Stomach (tissue), 4 donors: Measurements from ENCODE around the gene ANKRD39.

ENCODE experiments used
- EP300 ChIP-seq: sonication (generic); formaldehyde crosslinking; IDR thresholded peaks from one replicate; pipeline ENCODE4 v1.6.1; 2017; ENCODE audit warnings: antibody characterized with exemption
- POLR2A ChIP-seq, 4 donors: fragments of 450-650 bp; IDR thresholded peaks; one replicate each; pipeline ENCODE4 v1.6.1; 2016; ENCODE audit warnings: antibody characterized with exemption in 4 of 4, control low read depth in 2 of 4, mild to moderate bottlenecking in 1 of 4, moderate library complexity in 1 of 4
- POLR2AphosphoS5 ChIP-seq, 3 donors: sonication (generic); formaldehyde crosslinking; IDR thresholded peaks; one replicate each; pipeline ENCODE4 v1.6.1; 2016; ENCODE audit warnings: antibody characterized with exemption in 3 of 3
- TF ChIP-seq, protein P1 (sequence below), 7 experiments: fragments of 450-650 bp in 4 of 7; fragments of 200-600 bp in 3 of 7; sonication (generic) in 3 of 7; IDR thresholded peaks; one replicate each; pipeline ENCODE4 v1.5.1; 2016 to 2019; ENCODE audit warnings: antibody characterized with exemption in 7 of 7, control low read depth in 2 of 7, mild to moderate bottlenecking in 1 of 7

- TF ChIP-seq EP300 (no peak), POLR2AphosphoS5 (IDR thresholded peaks at IDR 0.05) (no peak), POLR2A (IDR thresholded peaks at IDR 0.05) (no peak)
- TF ChIP-seq, protein P1, sequence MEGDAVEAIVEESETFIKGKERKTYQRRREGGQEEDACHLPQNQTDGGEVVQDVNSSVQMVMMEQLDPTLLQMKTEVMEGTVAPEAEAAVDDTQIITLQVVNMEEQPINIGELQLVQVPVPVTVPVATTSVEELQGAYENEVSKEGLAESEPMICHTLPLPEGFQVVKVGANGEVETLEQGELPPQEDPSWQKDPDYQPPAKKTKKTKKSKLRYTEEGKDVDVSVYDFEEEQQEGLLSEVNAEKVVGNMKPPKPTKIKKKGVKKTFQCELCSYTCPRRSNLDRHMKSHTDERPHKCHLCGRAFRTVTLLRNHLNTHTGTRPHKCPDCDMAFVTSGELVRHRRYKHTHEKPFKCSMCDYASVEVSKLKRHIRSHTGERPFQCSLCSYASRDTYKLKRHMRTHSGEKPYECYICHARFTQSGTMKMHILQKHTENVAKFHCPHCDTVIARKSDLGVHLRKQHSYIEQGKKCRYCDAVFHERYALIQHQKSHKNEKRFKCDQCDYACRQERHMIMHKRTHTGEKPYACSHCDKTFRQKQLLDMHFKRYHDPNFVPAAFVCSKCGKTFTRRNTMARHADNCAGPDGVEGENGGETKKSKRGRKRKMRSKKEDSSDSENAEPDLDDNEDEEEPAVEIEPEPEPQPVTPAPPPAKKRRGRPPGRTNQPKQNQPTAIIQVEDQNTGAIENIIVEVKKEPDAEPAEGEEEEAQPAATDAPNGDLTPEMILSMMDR (IDR thresholded peaks at IDR 0.05): no peak
Measured at GRCh38 chr2:96900237-96900636, 42.4 kb upstream of the ANKRD39 start.
